ENCODE measurements around the gene TDRD10.

Gene TDRD10

DNA sequence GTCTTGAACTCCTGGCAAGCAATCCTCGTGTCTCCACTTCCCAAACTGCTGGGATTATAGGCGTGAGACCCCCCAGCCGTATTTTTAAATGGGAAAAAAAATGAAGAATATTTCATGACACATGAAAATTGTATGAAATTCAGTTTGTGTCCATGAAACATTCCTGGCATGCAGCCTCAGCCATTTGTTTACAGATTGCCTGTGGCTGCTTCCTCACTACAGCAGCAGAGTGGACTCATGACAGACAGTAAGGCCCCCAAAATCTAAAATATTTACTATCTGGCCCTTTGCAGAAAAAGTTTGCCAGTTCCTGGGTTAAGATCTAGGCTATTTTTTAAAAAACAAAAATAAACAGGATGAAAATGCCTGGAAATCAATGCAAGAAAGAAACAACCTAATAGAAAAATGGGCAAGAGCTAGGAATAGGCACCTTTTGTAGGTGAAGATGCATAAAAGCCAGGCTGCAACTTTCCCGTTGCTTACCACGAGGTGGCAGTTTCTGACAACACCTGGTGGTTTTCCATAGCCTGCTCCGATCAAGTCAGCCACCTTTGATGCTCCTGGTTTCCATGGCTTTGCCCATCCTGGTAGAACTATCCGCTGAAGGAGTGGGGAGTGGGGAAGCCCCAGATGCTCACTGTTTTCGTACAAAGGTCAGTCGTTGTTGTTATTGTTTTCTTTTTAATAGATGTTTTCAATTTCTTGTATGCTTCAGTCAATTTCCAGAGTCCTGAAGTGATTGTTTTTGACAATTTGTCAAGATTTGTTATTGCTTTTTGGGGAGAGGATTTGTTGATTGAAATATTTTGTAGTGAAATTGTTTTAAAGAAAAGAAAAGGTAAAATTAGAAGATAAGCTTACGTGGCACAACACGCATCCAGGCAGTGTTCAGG, 32.2 kb downstream of the TDRD10 start:
- peak; percentile 83 for ATAC-seq
- no peak for TF ChIP-seq ZNF70 (CRISPR knock-in tag; IDR thresholded peaks at IDR 0.05)
- no peak for TF ChIP-seq BACH2 (CRISPR knock-in tag; IDR thresholded peaks at IDR 0.05; ENCODE audit: borderline replicate concordance)
- TF ChIP-seq, protein P1, sequence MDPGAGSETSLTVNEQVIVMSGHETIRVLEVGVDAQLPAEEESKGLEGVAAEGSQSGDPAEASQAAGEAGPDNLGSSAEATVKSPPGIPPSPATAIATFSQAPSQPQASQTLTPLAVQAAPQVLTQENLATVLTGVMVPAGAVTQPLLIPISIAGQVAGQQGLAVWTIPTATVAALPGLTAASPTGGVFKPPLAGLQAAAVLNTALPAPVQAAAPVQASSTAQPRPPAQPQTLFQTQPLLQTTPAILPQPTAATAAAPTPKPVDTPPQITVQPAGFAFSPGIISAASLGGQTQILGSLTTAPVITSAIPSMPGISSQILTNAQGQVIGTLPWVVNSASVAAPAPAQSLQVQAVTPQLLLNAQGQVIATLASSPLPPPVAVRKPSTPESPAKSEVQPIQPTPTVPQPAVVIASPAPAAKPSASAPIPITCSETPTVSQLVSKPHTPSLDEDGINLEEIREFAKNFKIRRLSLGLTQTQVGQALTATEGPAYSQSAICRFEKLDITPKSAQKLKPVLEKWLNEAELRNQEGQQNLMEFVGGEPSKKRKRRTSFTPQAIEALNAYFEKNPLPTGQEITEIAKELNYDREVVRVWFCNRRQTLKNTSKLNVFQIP (CRISPR knock-in tag; IDR thresholded peaks at IDR 0.05; ENCODE audit: borderline replicate concordance, low read depth): no peak
- no peak for TF ChIP-seq ESRRG (CRISPR knock-in tag; IDR thresholded peaks at IDR 0.05)
- TF ChIP-seq, protein P2, sequence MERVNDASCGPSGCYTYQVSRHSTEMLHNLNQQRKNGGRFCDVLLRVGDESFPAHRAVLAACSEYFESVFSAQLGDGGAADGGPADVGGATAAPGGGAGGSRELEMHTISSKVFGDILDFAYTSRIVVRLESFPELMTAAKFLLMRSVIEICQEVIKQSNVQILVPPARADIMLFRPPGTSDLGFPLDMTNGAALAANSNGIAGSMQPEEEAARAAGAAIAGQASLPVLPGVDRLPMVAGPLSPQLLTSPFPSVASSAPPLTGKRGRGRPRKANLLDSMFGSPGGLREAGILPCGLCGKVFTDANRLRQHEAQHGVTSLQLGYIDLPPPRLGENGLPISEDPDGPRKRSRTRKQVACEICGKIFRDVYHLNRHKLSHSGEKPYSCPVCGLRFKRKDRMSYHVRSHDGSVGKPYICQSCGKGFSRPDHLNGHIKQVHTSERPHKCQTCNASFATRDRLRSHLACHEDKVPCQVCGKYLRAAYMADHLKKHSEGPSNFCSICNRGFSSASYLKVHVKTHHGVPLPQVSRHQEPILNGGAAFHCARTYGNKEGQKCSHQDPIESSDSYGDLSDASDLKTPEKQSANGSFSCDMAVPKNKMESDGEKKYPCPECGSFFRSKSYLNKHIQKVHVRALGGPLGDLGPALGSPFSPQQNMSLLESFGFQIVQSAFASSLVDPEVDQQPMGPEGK (CRISPR knock-in tag; IDR thresholded peaks at IDR 0.05; ENCODE audit: borderline replicate concordance): no peak
- no peak for TF ChIP-seq ZNF565 (CRISPR knock-in tag; conservative IDR thresholded peaks at IDR 0.05; ENCODE audit: low read depth)

DNA sequence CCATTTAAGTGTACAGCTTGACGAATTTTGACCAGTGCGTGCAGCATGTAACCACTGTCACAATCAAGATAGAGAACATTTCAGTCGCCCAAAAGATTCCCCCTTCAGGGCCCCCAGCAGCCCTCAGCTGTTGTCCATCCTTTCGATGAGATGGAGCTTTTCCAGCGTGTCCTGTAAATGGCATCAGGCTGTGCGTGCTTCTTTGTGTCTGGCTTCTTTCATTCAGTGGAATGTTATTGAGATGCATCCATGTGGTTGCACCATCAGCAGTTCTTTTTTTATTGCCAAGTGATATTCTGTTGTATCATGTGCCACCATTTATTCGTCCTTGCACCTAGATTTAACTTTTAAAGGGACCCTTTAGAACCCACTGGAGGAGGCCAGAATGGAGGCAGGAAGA, 34.6 kb downstream of the TDRD10 start:
- ATAC-seq: no peak
- TF ChIP-seq, protein P3, sequence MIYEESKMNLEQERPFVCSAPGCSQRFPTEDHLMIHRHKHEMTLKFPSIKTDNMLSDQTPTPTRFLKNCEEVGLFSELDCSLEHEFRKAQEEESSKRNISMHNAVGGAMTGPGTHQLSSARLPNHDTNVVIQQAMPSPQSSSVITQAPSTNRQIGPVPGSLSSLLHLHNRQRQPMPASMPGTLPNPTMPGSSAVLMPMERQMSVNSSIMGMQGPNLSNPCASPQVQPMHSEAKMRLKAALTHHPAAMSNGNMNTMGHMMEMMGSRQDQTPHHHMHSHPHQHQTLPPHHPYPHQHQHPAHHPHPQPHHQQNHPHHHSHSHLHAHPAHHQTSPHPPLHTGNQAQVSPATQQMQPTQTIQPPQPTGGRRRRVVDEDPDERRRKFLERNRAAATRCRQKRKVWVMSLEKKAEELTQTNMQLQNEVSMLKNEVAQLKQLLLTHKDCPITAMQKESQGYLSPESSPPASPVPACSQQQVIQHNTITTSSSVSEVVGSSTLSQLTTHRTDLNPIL (CRISPR knock-in tag; IDR thresholded peaks at IDR 0.05; ENCODE audit: low read depth): no peak
- TF ChIP-seq ZNF565 (CRISPR knock-in tag; conservative IDR thresholded peaks at IDR 0.05; ENCODE audit: low read depth): no peak
- TF ChIP-seq, protein P4, sequence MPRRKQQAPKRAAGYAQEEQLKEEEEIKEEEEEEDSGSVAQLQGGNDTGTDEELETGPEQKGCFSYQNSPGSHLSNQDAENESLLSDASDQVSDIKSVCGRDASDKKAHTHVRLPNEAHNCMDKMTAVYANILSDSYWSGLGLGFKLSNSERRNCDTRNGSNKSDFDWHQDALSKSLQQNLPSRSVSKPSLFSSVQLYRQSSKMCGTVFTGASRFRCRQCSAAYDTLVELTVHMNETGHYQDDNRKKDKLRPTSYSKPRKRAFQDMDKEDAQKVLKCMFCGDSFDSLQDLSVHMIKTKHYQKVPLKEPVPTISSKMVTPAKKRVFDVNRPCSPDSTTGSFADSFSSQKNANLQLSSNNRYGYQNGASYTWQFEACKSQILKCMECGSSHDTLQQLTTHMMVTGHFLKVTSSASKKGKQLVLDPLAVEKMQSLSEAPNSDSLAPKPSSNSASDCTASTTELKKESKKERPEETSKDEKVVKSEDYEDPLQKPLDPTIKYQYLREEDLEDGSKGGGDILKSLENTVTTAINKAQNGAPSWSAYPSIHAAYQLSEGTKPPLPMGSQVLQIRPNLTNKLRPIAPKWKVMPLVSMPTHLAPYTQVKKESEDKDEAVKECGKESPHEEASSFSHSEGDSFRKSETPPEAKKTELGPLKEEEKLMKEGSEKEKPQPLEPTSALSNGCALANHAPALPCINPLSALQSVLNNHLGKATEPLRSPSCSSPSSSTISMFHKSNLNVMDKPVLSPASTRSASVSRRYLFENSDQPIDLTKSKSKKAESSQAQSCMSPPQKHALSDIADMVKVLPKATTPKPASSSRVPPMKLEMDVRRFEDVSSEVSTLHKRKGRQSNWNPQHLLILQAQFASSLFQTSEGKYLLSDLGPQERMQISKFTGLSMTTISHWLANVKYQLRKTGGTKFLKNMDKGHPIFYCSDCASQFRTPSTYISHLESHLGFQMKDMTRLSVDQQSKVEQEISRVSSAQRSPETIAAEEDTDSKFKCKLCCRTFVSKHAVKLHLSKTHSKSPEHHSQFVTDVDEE (CRISPR knock-in tag; IDR thresholded peaks at IDR 0.05): no peak
- no peak for TF ChIP-seq BACH2 (CRISPR knock-in tag; IDR thresholded peaks at IDR 0.05; ENCODE audit: borderline replicate concordance)
- no peak for TF ChIP-seq CSDC2 (CRISPR knock-in tag; IDR thresholded peaks at IDR 0.05)
- TF ChIP-seq SNAI2 (CRISPR knock-in tag; IDR thresholded peaks at IDR 0.05): no peak
- TF ChIP-seq ARNTL (CRISPR knock-in tag; IDR thresholded peaks at IDR 0.05; ENCODE audit: borderline replicate concordance, low read depth): no peak
- TF ChIP-seq GLIS3 (CRISPR knock-in tag; IDR thresholded peaks at IDR 0.05): no peak
- TF ChIP-seq ZNF70 (CRISPR knock-in tag; IDR thresholded peaks at IDR 0.05): no peak
- TF ChIP-seq, protein P5, sequence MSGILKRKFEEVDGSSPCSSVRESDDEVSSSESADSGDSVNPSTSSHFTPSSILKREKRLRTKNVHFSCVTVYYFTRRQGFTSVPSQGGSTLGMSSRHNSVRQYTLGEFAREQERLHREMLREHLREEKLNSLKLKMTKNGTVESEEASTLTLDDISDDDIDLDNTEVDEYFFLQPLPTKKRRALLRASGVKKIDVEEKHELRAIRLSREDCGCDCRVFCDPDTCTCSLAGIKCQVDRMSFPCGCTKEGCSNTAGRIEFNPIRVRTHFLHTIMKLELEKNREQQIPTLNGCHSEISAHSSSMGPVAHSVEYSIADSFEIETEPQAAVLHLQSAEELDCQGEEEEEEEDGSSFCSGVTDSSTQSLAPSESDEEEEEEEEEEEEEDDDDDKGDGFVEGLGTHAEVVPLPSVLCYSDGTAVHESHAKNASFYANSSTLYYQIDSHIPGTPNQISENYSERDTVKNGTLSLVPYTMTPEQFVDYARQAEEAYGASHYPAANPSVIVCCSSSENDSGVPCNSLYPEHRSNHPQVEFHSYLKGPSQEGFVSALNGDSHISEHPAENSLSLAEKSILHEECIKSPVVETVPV (CRISPR knock-in tag; IDR thresholded peaks at IDR 0.05): no peak
- TF ChIP-seq TCF4 (CRISPR knock-in tag; IDR thresholded peaks at IDR 0.05; ENCODE audit: borderline replicate concordance): no peak

DNA sequence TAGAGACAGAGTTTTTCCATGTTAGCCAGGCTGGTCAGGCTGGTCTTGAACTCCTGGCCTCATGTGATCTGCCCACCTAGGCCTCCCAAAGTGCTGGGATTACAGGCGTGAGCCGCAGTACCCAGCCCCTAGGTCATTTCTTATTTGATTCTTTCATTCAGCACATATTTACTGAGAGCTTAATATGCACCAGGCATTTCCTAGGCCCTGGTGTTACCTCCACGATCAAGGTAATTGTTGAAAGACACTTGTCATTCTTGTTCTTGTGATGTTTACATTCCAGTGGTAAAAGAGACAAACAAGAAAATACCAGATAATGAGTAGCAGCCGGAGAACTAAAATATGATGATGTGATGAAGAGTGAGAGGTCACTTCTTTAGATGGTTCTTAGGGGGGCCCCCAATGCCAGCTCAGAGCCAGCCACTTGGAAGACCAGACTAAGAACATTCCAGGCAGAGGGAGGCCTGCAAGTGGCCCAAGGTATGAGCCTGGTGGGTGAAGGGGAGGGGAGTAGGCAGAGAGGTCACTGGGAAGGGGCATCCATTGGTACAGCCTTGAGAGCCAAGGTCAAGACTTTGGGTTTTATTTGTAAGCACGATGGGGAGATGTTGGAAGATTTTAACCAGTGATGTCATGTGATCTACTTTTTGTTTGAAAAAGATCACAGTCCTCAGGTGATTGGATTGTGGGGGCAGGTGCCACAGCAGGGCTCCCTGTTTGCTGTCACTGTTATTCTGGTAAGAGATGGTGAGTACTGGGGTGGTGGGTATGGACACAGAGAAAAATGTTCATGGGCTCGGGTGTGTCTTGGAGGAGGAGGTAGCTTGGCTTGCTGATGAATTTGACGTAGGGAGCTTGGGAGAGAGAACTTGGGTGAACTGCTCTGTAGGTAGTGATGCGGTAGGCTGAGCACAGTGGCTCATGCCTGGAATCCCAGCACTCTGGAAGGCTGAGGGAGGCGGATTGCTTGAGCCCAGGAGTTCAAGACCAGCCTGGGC, 37.8 kb downstream of the TDRD10 start:
- ATAC-seq: no peak

More for the DNA sequence above, 37.8 kb downstream of the TDRD10 start:
- TF ChIP-seq TOX (CRISPR knock-in tag; IDR thresholded peaks at IDR 0.05; ENCODE audit: borderline replicate concordance) (no peak), SNAI2 (CRISPR knock-in tag; IDR thresholded peaks at IDR 0.05) (no peak), ARNTL (CRISPR knock-in tag; IDR thresholded peaks at IDR 0.05; ENCODE audit: borderline replicate concordance, low read depth) (no peak)

Data from SK-N-SH treated with all-trans-retinoic acid at 6 μM for 48 hours (cell line).